Adrenal gland (tissue), 12 donors: ENCODE data around the gene LRRC25. TPM values are rescaled to one million over a fixed set of nuclear protein-coding genes. Genes with fewer than 3 reads are reported as not detected.
A peak's percentile ranks its signal among the peaks of the same experiment; 100 is the strongest.
"Not testable (repeated sequence)": the region's sequence is repeated elsewhere in the genome, so short reads cannot be mapped to it uniquely, and the experiment has no call there.

Experiments
- DNase-seq, 7 donors: peaks; one replicate each; pipeline ENCODE4 v3.0.0-alpha.2; 2019 to 2020
- H3K27ac ChIP-seq, 5 donors: fragments of 200-600 bp; sonication (generic) in 4 of 5; 1 replicate in 3 of 5; 2 replicates in 2 of 5; pipeline versions ENCODE4 v1.5.1 to v1.8.0; 2016 to 2020; ENCODE audit warnings: mild to moderate bottlenecking in 1 of 5
- H3K27me3 ChIP-seq: fragments of 200-600 bp; 2 replicates; pipeline ENCODE4 v1.8.0; 2021
- H3K36me3 ChIP-seq, 2 donors: fragments of 200-600 bp; replicated peaks in 1 of 2; 1 replicate in 1 of 2; 2 replicates in 1 of 2; pipeline versions ENCODE4 v1.5.1 to v1.8.0; 2018 to 2022
- H3K4me1 ChIP-seq, 2 donors: fragments of 200-600 bp; replicated peaks in 1 of 2; 1 replicate in 1 of 2; 2 replicates in 1 of 2; pipeline versions ENCODE4 v1.5.1 to v1.8.0; 2018 to 2021
- H3K4me3 ChIP-seq, 4 donors: fragments of 200-600 bp; sonication (generic) in 3 of 4; one replicate each; pipeline ENCODE4 v1.5.1; 2016 to 2018
- H3K9me3 ChIP-seq, 3 donors: fragments of 200-600 bp; sonication (generic) in 1 of 3; replicated peaks in 1 of 3; 1 replicate in 2 of 3; 2 replicates in 1 of 3; pipeline versions ENCODE4 v1.5.1 to v1.8.0; 2016 to 2021
- POLR2A ChIP-seq, 2 donors: fragments of 450-650 bp; IDR thresholded peaks; one replicate each; pipeline ENCODE4 v1.6.1; 2017; ENCODE audit warnings: antibody characterized with exemption in 2 of 2, mild to moderate bottlenecking in 2 of 2, moderate library complexity in 1 of 2
- WGBS, 4 donors: extraction: QIAGEN DNeasy Blood & Tissue Kit in 2 of 4; methylation state at CpG; one replicate each; pipeline versions ENCODE4 v1.1.5 to v1.1.7; 2013 to 2017; 5-methylcytosine and 5-hydroxymethylcytosine counted together
- intact Hi-C, 2 donors: fragments of 100-400 bp; cut with DNase I; formaldehyde crosslinking; loops; one replicate each; pipeline versions ENCODE4 v1.14.1 to v1.15.0; 2022 to 2023
- polyA plus RNA-seq, 3 donors: library from polyadenylated mRNA; stranded (reverse); fragments of 200-250 nt in 2 of 3; fragments of 350-450 nt in 1 of 3; fragmentation: Illumina TruSeq in 1 of 3; extraction: RNeasy Lipid Tissue Mini Kit (QIAGEN cat#74804) in 1 of 3; gene quantifications; one replicate each; pipeline ENCODE4 v1.2.3, GENCODE V29; 2013 to 2014
- total RNA-seq, 9 donors: library from RNA; depleted of rRNA in 4 of 9; stranded (reverse); fragments of >200 nt in 4 of 9; fragments of 120-200 nt in 1 of 9; fragmentation: NEBNext Ultra II Directional in 1 of 9; extraction: Animal tissue kit (Norgen Biotek cat#: 25700) in 1 of 9; gene quantifications; one replicate each; pipeline versions ENCODE4 v1.1.0 to v1.2.4, GENCODE V29; 2013 to 2023
- TF ChIP-seq, protein P1 (sequence below), 6 experiments: fragments of 450-650 bp in 4 of 6; fragments of 200-600 bp in 2 of 6; sonication (generic) in 1 of 6; IDR thresholded peaks; 1 replicate in 5 of 6; 2 replicates in 1 of 6; pipeline versions ENCODE4 v1.5.1 to v1.8.0; 2016 to 2021; ENCODE audit warnings: antibody characterized with exemption in 6 of 6, mild to moderate bottlenecking in 2 of 6, moderate library complexity in 1 of 6
- donor health status: healthy with polysubstance abuse.
- donor health status: Bipolar disorder and iron deficiency.
- donor health status: DM: yes; HTN: yes; CAD: no.
- donor health status: DM: no; HTN: no; CAD: no.
- donor health status: DM: no; HTN: no; CAD: no.
- donor health status: DM: yes; HTN: yes; CAD: no.

The LRRC25 gene
- total and polyA plus RNA-seq, 12 donors, result 1.5 to 38.2 (median 17.0) TPM

DNA sequence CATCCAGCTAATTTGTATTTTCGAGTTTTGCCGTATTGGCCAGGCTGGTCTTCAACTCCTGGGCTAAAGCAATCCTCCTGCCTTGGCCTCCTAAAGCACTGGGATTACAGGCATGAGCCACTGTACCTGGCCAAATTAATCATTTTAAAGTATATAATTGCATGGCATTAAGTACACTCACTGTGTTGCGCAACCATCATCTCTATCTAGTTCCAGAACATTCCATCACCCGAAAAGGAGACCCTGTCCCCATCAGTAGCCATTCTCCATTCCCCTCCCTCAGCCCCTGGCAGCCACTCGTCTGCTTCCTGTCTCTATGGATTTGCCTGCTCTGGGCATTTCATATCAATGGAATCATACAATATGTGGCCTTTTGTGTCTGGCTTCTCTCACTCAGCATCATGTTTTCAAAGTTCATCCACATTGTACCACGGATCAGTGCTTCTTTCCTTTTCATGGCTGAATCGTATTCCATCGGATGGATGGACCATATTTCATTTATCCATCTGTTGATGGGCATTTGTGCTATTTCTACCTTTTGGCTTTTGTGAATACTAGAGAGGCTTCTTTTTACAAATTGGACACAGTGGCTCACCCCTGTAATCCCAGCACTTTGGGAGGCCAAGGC lies 43.9 kb downstream of the LRRC25 start:
- H3K36me3 ChIP-seq, result peaks cover 0 to 27% of the 10 kb centered on the region in 2 donors
- H3K27me3 ChIP-seq, result no peaks in the 10 kb centered on the region
- no peak overlapping the region for H3K27ac ChIP-seq
- TF ChIP-seq POLR2A (IDR thresholded peaks at IDR 0.05), result no peak
- TF ChIP-seq, protein P1, sequence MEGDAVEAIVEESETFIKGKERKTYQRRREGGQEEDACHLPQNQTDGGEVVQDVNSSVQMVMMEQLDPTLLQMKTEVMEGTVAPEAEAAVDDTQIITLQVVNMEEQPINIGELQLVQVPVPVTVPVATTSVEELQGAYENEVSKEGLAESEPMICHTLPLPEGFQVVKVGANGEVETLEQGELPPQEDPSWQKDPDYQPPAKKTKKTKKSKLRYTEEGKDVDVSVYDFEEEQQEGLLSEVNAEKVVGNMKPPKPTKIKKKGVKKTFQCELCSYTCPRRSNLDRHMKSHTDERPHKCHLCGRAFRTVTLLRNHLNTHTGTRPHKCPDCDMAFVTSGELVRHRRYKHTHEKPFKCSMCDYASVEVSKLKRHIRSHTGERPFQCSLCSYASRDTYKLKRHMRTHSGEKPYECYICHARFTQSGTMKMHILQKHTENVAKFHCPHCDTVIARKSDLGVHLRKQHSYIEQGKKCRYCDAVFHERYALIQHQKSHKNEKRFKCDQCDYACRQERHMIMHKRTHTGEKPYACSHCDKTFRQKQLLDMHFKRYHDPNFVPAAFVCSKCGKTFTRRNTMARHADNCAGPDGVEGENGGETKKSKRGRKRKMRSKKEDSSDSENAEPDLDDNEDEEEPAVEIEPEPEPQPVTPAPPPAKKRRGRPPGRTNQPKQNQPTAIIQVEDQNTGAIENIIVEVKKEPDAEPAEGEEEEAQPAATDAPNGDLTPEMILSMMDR (IDR thresholded peaks at IDR 0.05), result no peak
- H3K4me3 ChIP-seq, result no peak overlapping the region
- intact Hi-C loops, result no loop called here
- H3K4me1 ChIP-seq, result peaks cover 4 to 9% of the 10 kb centered on the region in 2 donors
- H3K9me3 ChIP-seq, result no peaks in the 10 kb centered on the region
- WGBS, 4 donors, result 80 to 97% (median 91%) methylated on average over 8 of the region's 8 CpGs
- no peak for DNase-seq

DNA sequence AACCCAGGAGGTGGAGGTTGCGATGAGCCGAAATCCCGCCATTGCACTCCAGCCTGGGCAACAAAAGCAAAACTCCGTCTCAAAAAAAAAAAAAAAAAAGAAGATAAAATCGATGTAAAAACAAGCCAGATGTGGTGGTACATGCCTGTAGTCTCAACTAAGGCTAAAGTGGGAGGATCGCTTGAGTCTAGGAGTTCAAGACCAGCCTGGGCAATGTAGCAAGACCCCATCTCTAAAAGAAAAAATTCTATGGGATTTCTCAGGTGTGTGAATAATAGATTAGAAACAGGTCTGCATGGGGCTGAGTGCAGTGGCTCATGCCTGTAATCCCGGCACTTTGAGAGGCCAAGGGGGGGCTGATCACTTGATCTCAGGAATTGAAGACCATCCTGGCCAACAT lies 45.9 kb downstream of the LRRC25 start:
- no peak for DNase-seq
- no peak overlapping the region for H3K27ac ChIP-seq
- H3K4me3 ChIP-seq, result no peak overlapping the region
- peaks cover 0 to 4% of the 10 kb centered on the region in 2 donors for H3K4me1 ChIP-seq
- H3K27me3 ChIP-seq, result no peaks in the 10 kb centered on the region
- H3K9me3 ChIP-seq, result no peaks in the 10 kb centered on the region
- 88 to 96% (median 92%) methylated on average over 7 of the region's 7 CpGs for WGBS, 4 donors
- intact Hi-C loops, result no loop called here
- peaks cover 0 to 12% of the 10 kb centered on the region in 2 donors for H3K36me3 ChIP-seq
- no peak for TF ChIP-seq POLR2A (IDR thresholded peaks at IDR 0.05)
- TF ChIP-seq, protein P1 (IDR thresholded peaks at IDR 0.05), result no peak

GRCh38 chr19:18350490-18350889 lies 46.9 kb downstream of the LRRC25 start:
- no peaks in the 10 kb centered on the region for H3K27me3 ChIP-seq
- H3K36me3 ChIP-seq, result peaks cover 0 to 7% of the 10 kb centered on the region in 2 donors
- intact Hi-C loops, result no loop called here
- H3K9me3 ChIP-seq, result no peaks in the 10 kb centered on the region
- H3K4me3 ChIP-seq, result no peak overlapping the region
- H3K27ac ChIP-seq, result no peak overlapping the region
- H3K4me1 ChIP-seq, result peaks cover 0 to 4% of the 10 kb centered on the region in 2 donors
- no peak for DNase-seq
- TF ChIP-seq, protein P1 (IDR thresholded peaks at IDR 0.05), result no peak
- no peak for TF ChIP-seq POLR2A (IDR thresholded peaks at IDR 0.05)
- 75 to 83% (median 81%) methylated on average over 9 of the region's 9 CpGs for WGBS, 4 donors

GRCh38 chr19:18349524-18350128 lies 47.8 kb downstream of the LRRC25 start:
- H3K4me3 ChIP-seq, result no peak overlapping the region
- H3K4me1 ChIP-seq, result peaks cover 0 to 6% of the 10 kb centered on the region in 2 donors
- peak; percentile 56 to 81 (median 77) for DNase-seq
- H3K36me3 ChIP-seq, result peaks cover 0 to 10% of the 10 kb centered on the region in 2 donors
- H3K27me3 ChIP-seq, result no peaks in the 10 kb centered on the region
- intact Hi-C loops, result loop anchor here (5.0 kb wide), 2 partner anchors 38 to 63 kb away; partner anchors contain the start of gene GDF15 (in 1 of the 2)
- no peak for TF ChIP-seq POLR2A (IDR thresholded peaks at IDR 0.05)
- TF ChIP-seq, protein P1 (IDR thresholded peaks at IDR 0.05), result peak; percentile 63 to 94 (median 81)
- 39 to 48% (median 43%) methylated on average over 12 of the region's 12 CpGs for WGBS, 4 donors
- H3K9me3 ChIP-seq, result no peaks in the 10 kb centered on the region
- peak overlapping the region in 1 of 5 donors; percentile 12 for H3K27ac ChIP-seq

DNA sequence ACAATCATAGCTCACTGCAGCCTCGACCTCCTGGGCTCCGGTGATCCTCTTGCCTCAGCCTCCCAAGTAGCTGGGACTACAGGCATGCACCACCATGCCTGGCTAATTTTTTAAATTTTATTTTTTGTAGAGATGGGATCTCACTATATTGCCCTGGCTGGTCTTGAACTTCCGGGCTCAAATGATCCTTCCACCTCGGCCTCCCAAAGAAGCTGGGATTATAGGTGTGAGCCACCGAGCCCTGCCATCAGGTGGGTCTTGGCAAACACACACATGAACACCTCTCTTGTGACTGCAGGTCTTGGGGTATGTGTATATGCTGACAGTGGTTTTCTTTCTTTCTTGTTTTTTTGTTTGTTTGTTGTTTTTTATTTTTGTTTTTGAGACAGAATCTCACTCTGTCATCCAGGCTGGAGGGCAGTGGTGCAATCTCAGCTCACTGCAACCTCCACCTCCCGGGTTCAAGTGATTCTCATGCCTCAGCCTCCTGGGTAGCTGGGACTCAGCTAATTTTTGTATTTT lies 48.5 kb downstream of the LRRC25 start:
- intact Hi-C loops, result loop anchor here (5.0 kb wide), 2 partner anchors 38 to 63 kb away; partner anchors contain the start of gene GDF15 (in 1 of the 2)
- H3K27ac ChIP-seq, H3K9me3 ChIP-seq, H3K4me3 ChIP-seq, H3K27me3 ChIP-seq, DNase-seq, H3K4me1 ChIP-seq: not testable (repeated sequence)
- peaks cover 0 to 13% of the 10 kb centered on the region in 2 donors for H3K36me3 ChIP-seq
- 88 to 94% (median 90%) methylated on average over 6 of the region's 6 CpGs for WGBS, 4 donors
